ENCODE measurements around the gene IL1B.

DNA sequence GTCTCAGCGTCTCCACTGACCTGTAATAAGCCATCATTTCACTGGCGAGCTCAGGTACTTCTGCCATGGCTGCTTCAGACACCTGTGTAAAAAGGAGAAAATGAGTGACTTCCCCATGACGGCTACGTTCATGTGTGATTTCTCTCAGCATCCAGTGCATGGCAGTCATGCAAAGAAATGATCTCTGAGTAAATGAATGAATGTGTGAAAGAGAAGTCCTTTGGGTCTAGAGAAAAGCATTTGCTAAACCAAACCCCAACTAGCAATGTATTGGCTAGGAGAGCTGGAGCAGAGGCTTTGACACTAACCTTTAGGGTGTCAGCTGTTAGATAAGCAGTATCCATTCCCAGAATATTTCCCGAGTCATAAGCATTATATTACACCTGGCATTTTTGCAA is 417 bp downstream of the IL1B start:
- TF ChIP-seq, protein P1, sequence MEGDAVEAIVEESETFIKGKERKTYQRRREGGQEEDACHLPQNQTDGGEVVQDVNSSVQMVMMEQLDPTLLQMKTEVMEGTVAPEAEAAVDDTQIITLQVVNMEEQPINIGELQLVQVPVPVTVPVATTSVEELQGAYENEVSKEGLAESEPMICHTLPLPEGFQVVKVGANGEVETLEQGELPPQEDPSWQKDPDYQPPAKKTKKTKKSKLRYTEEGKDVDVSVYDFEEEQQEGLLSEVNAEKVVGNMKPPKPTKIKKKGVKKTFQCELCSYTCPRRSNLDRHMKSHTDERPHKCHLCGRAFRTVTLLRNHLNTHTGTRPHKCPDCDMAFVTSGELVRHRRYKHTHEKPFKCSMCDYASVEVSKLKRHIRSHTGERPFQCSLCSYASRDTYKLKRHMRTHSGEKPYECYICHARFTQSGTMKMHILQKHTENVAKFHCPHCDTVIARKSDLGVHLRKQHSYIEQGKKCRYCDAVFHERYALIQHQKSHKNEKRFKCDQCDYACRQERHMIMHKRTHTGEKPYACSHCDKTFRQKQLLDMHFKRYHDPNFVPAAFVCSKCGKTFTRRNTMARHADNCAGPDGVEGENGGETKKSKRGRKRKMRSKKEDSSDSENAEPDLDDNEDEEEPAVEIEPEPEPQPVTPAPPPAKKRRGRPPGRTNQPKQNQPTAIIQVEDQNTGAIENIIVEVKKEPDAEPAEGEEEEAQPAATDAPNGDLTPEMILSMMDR (IDR thresholded peaks at IDR 0.05), result no peak
- TF ChIP-seq POLR2A (IDR thresholded peaks at IDR 0.05), result no peak
- TF ChIP-seq EP300 (IDR thresholded peaks at IDR 0.05), result no peak

Measured in tibial nerve (tissue), 4 donors.